CD14-positive monocyte (primary cell): ENCODE results near the gene ZNF410. TPM values are rescaled to one million over a fixed set of nuclear protein-coding genes. Genes with fewer than 3 reads are reported as not detected.

ENCODE experiments used
- DNase-seq, 3 donors: peaks; one replicate each; pipeline ENCODE4 v3.0.0-alpha.2; 2011 to 2022
- H2AFZ ChIP-seq: 2 replicates; pipeline ENCODE4 v1.6.0; 2012; ENCODE audit warnings: mild to moderate bottlenecking, low read depth, low read length, inconsistent platforms; ENCODE audit not compliant: insufficient read depth, poor library complexity, severe bottlenecking
- H3K27ac ChIP-seq, 2 donors: 1 replicate in 1 of 2; 2 replicates in 1 of 2; pipeline ENCODE4 v1.5.1; 2012 to 2013; ENCODE audit warnings: low read length in 2 of 2, control low read depth in 1 of 2, inconsistent platforms in 1 of 2, low read depth in 1 of 2, mild to moderate bottlenecking in 1 of 2
- H3K27me3 ChIP-seq, 2 donors: one replicate each; pipeline versions ENCODE4 v1.6.0 to v1.6.1; 2011 to 2013; ENCODE audit warnings: low read length in 2 of 2; ENCODE audit not compliant: control insufficient read depth in 2 of 2, insufficient read depth in 2 of 2
- H3K36me3 ChIP-seq, 2 donors: replicated peaks in 1 of 2; 1 replicate in 1 of 2; 2 replicates in 1 of 2; pipeline versions ENCODE4 v1.5.1 to v1.6.1; 2012 to 2013; ENCODE audit warnings: low read length in 2 of 2, control low read depth in 1 of 2, inconsistent platforms in 1 of 2, mild to moderate bottlenecking in 1 of 2; ENCODE audit not compliant: insufficient read depth in 2 of 2, control insufficient read depth in 1 of 2
- H3K4me1 ChIP-seq, 2 donors: 1 replicate in 1 of 2; 2 replicates in 1 of 2; pipeline versions ENCODE4 v1.5.1 to v1.6.1; 2012 to 2013; ENCODE audit warnings: low read length in 2 of 2, control low read depth in 1 of 2, inconsistent platforms in 1 of 2, mild to moderate bottlenecking in 1 of 2, moderate library complexity in 1 of 2; ENCODE audit not compliant: insufficient read depth in 2 of 2, control insufficient read depth in 1 of 2
- H3K4me2 ChIP-seq: replicated peaks from 2 replicates; pipeline ENCODE3; 2012; ENCODE audit warnings: low read length, moderate library complexity, mild to moderate bottlenecking; ENCODE audit not compliant: poor library complexity, severe bottlenecking; ENCODE audit errors: extremely low read depth
- H3K4me3 ChIP-seq, 3 experiments: fragments of 200-600 bp in 1 of 3; sonication (generic) in 1 of 3; replicated peaks in 1 of 3; 1 replicate in 2 of 3; 2 replicates in 1 of 3; pipeline ENCODE4 v1.5.1; 2011 to 2013; ENCODE audit warnings: low read length in 3 of 3, mild to moderate bottlenecking in 3 of 3, control low read depth in 2 of 3, low read depth in 2 of 3, inconsistent platforms in 1 of 3, moderate library complexity in 1 of 3
- H3K79me2 ChIP-seq: 2 replicates; pipeline ENCODE4 v1.6.0; 2012; ENCODE audit warnings: mild to moderate bottlenecking, control low read depth, inconsistent platforms, low read length, moderate library complexity; ENCODE audit not compliant: insufficient read depth
- H3K9ac ChIP-seq: 2 replicates; pipeline ENCODE4 v1.6.0; 2017; ENCODE audit warnings: low read length, mild to moderate bottlenecking; ENCODE audit not compliant: insufficient read depth, poor library complexity, severe bottlenecking
- H3K9me3 ChIP-seq, 2 donors: replicated peaks in 1 of 2; 1 replicate in 1 of 2; 2 replicates in 1 of 2; pipeline versions ENCODE4 v1.5.1 to v1.6.1; 2012 to 2013; ENCODE audit warnings: low read length in 2 of 2, control low read depth in 1 of 2; ENCODE audit not compliant: control insufficient read depth in 1 of 2, insufficient read depth in 1 of 2
- H4K20me1 ChIP-seq: 2 replicates; pipeline ENCODE4 v1.6.0; 2012; ENCODE audit warnings: mild to moderate bottlenecking, low read length, control low read depth, moderate library complexity; ENCODE audit not compliant: insufficient read depth
- H3K27ac Mint-ChIP-seq, 7 donors: one replicate each; pipeline ENCODE4 v1.8.0; 2020; ENCODE audit warnings: mild to moderate bottlenecking in 7 of 7, mixed read lengths in 7 of 7, moderate library complexity in 6 of 7, inconsistent platforms in 2 of 7
- H3K27me3 Mint-ChIP-seq, 3 donors: one replicate each; pipeline ENCODE4 v1.8.0; 2021 to 2022; ENCODE audit warnings: low read depth in 3 of 3, mild to moderate bottlenecking in 3 of 3, mixed read lengths in 3 of 3, moderate library complexity in 3 of 3, inconsistent platforms in 1 of 3
- H3K36me3 Mint-ChIP-seq, 2 donors: one replicate each; pipeline ENCODE4 v1.8.0; 2020; ENCODE audit warnings: mixed read lengths in 2 of 2, inconsistent platforms in 1 of 2, mild to moderate bottlenecking in 1 of 2
- H3K4me1 Mint-ChIP-seq: one replicate; pipeline ENCODE4 v1.8.0; 2020; ENCODE audit warnings: mild to moderate bottlenecking, mixed read lengths
- H3K4me3 Mint-ChIP-seq, 2 donors: one replicate each; pipeline ENCODE4 v1.8.0; 2020; ENCODE audit warnings: mild to moderate bottlenecking in 2 of 2, mixed read lengths in 2 of 2, moderate library complexity in 1 of 2
- H3K9me3 Mint-ChIP-seq, 7 donors: one replicate each; pipeline ENCODE4 v1.8.0; 2020 to 2022; ENCODE audit warnings: mixed read lengths in 7 of 7, mild to moderate bottlenecking in 6 of 7, moderate library complexity in 6 of 7, inconsistent platforms in 2 of 7
- WGBS: methylation state at CpG from one replicate; pipeline ENCODE4 v1.1.5; 2013; ENCODE audit warnings: missing lambda C conversion rate; ENCODE audit not compliant: insufficient coverage; 5-methylcytosine and 5-hydroxymethylcytosine counted together
- intact Hi-C, 2 donors: fragments of 100-400 bp; cut with micrococcal nuclease; formaldehyde crosslinking; loops; one replicate each; pipeline versions ENCODE4 v1.15.0 to v1.15.1; 2023
- polyA plus RNA-seq, 3 donors: library from polyadenylated mRNA; depleted of rRNA in 1 of 3; unstranded in 2 of 3; stranded (reverse) in 1 of 3; fragments of 300-500 nt in 2 of 3; fragments of >200 nt in 1 of 3; fragmentation: Illumina TruSeq in 2 of 3; gene quantifications; 1 replicate in 2 of 3; 2 replicates in 1 of 3; pipeline ENCODE4 v1.2.3, GENCODE V29; 2012 to 2021
- TF ChIP-seq, protein P1 (sequence below): fragments of 200-600 bp; IDR thresholded peaks from one replicate; pipeline ENCODE4 v1.8.0; 2022; ENCODE audit warnings: antibody characterized with exemption, mild to moderate bottlenecking

ZNF410 gene
- polyA plus RNA-seq, 3 donors = 20.4 to 53.3 (median 42.5) TPM

GRCh38 chr14:73955674-73956073 lies 69.0 kb downstream of the ZNF410 start:
- H3K36me3 Mint-ChIP-seq = peaks cover 64 to 65% of the 10 kb centered on the region in 2 donors
- no peaks in the 10 kb centered on the region for H3K27me3 ChIP-seq
- H4K20me1 ChIP-seq = no peaks in the 10 kb centered on the region
- no peak overlapping the region for H3K4me3 ChIP-seq
- H3K79me2 ChIP-seq = peaks cover 8% of the 10 kb centered on the region
- peaks cover 8% of the 10 kb centered on the region for H3K4me1 Mint-ChIP-seq
- peaks cover 61 to 75% of the 10 kb centered on the region in 2 donors for H3K36me3 ChIP-seq
- no peak overlapping the region for H3K9ac ChIP-seq
- TF ChIP-seq, protein P1, sequence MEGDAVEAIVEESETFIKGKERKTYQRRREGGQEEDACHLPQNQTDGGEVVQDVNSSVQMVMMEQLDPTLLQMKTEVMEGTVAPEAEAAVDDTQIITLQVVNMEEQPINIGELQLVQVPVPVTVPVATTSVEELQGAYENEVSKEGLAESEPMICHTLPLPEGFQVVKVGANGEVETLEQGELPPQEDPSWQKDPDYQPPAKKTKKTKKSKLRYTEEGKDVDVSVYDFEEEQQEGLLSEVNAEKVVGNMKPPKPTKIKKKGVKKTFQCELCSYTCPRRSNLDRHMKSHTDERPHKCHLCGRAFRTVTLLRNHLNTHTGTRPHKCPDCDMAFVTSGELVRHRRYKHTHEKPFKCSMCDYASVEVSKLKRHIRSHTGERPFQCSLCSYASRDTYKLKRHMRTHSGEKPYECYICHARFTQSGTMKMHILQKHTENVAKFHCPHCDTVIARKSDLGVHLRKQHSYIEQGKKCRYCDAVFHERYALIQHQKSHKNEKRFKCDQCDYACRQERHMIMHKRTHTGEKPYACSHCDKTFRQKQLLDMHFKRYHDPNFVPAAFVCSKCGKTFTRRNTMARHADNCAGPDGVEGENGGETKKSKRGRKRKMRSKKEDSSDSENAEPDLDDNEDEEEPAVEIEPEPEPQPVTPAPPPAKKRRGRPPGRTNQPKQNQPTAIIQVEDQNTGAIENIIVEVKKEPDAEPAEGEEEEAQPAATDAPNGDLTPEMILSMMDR = no peak
- H3K4me2 ChIP-seq = no peak overlapping the region
- H3K4me1 ChIP-seq = peaks cover 4 to 5% of the 10 kb centered on the region in 2 donors
- H3K27me3 Mint-ChIP-seq = no peaks in the 10 kb centered on the region
- no peak overlapping the region for H3K4me3 Mint-ChIP-seq
- H2AFZ ChIP-seq = no peak overlapping the region
- intact Hi-C loops = no loop called here
- no peak for DNase-seq
- H3K9me3 ChIP-seq = no peaks in the 10 kb centered on the region
- peak overlapping the region in 1 of 7 donors; percentile 30 for H3K27ac Mint-ChIP-seq
- no peaks in the 10 kb centered on the region for H3K9me3 Mint-ChIP-seq
- H3K27ac ChIP-seq = no peak overlapping the region
- WGBS = 100% methylated on average over 4 of the region's 5 CpGs

DNA sequence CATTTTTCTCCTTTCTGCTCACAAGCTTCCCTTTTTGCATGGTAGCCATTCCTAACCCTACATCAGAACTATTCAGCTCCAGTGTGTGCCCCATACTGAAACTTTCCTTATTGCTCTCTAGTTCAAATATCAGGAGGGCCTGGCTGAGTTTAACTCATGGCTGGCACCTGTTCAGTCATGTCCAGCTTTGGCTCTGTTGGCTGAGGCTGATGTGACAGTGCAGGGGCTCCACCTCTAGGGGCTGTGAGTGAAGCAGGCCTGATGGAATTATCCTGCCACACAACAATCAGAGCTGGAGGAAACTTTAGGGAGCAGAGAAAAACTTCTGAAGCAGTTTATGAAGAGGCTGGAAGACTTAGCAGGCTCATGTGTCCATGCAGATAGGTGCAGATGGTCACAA lies 71.9 kb downstream of the ZNF410 start:
- peaks cover 83 to 90% of the 10 kb centered on the region in 2 donors for H3K36me3 Mint-ChIP-seq
- Histone ChIP-seq H3K27ac (no peak overlapping the region), H4K20me1 (no peaks in the 10 kb centered on the region), H3K36me3 (peaks cover 83 to 97% of the 10 kb centered on the region in 2 donors), H2AFZ (no peak overlapping the region), H3K9me3 (no peaks in the 10 kb centered on the region), H3K4me3 (no peak overlapping the region), H3K27me3 (no peaks in the 10 kb centered on the region), H3K4me2 (no peak overlapping the region), H3K4me1 (no peaks in the 10 kb centered on the region), H3K79me2 (no peaks in the 10 kb centered on the region), H3K9ac (no peak overlapping the region)
- intact Hi-C loops = no loop called here
- H3K4me3 Mint-ChIP-seq = no peak overlapping the region
- no peaks in the 10 kb centered on the region for H3K4me1 Mint-ChIP-seq
- H3K27ac Mint-ChIP-seq = peak overlapping the region in 2 of 7 donors; percentile 20 to 69
- TF ChIP-seq, protein P1 = no peak
- H3K9me3 Mint-ChIP-seq = no peaks in the 10 kb centered on the region
- DNase-seq = no peak
- H3K27me3 Mint-ChIP-seq = no peaks in the 10 kb centered on the region
